Adrenal gland (tissue), 5 donors: ENCODE measurements around the gene CEACAM21.

Experiments used
- POLR2A ChIP-seq, 2 donors: fragments of 450-650 bp; IDR thresholded peaks; one replicate each; pipeline ENCODE4 v1.6.1; 2017; ENCODE audit warnings: antibody characterized with exemption in 2 of 2, mild to moderate bottlenecking in 2 of 2, moderate library complexity in 1 of 2
- TF ChIP-seq, protein P1 (sequence below), 6 experiments: fragments of 450-650 bp in 4 of 6; fragments of 200-600 bp in 2 of 6; sonication (generic) in 1 of 6; IDR thresholded peaks; 1 replicate in 5 of 6; 2 replicates in 1 of 6; pipeline versions ENCODE4 v1.5.1 to v1.8.0; 2016 to 2021; ENCODE audit warnings: antibody characterized with exemption in 6 of 6, mild to moderate bottlenecking in 2 of 6, moderate library complexity in 1 of 6
- donor health status: DM: no; HTN: no; CAD: no.

DNA sequence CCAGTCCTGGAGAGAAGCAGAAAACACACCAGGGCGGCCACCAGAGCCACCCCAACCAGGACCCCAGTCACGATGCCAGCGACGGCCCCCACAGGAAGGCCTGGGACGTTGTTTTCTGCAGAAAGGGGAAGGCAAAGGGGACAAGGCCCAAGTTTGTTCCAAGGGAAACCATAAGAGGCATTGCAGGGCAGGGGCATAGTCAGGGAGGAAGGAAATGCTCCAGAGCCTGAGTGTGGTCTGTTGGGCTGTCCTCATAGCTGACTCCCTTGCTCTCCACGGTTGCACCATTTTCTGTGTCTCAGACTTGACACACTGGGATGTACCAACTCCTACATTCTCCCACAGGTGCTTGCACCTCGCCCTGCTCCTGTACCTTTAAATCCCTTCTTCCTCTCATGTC, 45.7 kb downstream of the CEACAM21 start:
- TF ChIP-seq, protein P1, sequence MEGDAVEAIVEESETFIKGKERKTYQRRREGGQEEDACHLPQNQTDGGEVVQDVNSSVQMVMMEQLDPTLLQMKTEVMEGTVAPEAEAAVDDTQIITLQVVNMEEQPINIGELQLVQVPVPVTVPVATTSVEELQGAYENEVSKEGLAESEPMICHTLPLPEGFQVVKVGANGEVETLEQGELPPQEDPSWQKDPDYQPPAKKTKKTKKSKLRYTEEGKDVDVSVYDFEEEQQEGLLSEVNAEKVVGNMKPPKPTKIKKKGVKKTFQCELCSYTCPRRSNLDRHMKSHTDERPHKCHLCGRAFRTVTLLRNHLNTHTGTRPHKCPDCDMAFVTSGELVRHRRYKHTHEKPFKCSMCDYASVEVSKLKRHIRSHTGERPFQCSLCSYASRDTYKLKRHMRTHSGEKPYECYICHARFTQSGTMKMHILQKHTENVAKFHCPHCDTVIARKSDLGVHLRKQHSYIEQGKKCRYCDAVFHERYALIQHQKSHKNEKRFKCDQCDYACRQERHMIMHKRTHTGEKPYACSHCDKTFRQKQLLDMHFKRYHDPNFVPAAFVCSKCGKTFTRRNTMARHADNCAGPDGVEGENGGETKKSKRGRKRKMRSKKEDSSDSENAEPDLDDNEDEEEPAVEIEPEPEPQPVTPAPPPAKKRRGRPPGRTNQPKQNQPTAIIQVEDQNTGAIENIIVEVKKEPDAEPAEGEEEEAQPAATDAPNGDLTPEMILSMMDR (IDR thresholded peaks at IDR 0.05): no peak
- no peak for TF ChIP-seq POLR2A (IDR thresholded peaks at IDR 0.05)
